ENCODE results near the gene NNAT.
"Not testable (repeated sequence)": the region's sequence is repeated elsewhere in the genome, so short reads cannot be mapped to it uniquely, and the experiment has no call there.

NNAT gene

GRCh38 chr20:37541326-37541725, 20.3 kb downstream of the NNAT start:
- no peak for DNase-seq (ENCODE audit: low spot score)

GRCh38 chr20:37542281-37542680, 21.2 kb downstream of the NNAT start:
- no peak for DNase-seq (ENCODE audit: low spot score)

- DNase-seq (ENCODE audit: low spot score) = no peak
Observed at GRCh38 chr20:37543828-37544227, 22.8 kb downstream of the NNAT start.

GRCh38 chr20:37544386-37544785, 23.3 kb downstream of the NNAT start:
- DNase-seq (ENCODE audit: low spot score) = no peak

GRCh38 chr20:37545516-37545915, 24.5 kb downstream of the NNAT start:
- DNase-seq (ENCODE audit: low spot score) = no peak

- DNase-seq (ENCODE audit: low spot score) = no peak
Observed at GRCh38 chr20:37547912-37548311, 26.9 kb downstream of the NNAT start.

GRCh38 chr20:37550101-37550920, 29.3 kb downstream of the NNAT start:
- not testable (repeated sequence) for DNase-seq (ENCODE audit: low spot score)

GRCh38 chr20:37551660-37552059, 30.6 kb downstream of the NNAT start:
- not testable (repeated sequence) for DNase-seq (ENCODE audit: low spot score)

- DNase-seq (ENCODE audit: low spot score) = no peak
Observed at GRCh38 chr20:37552415-37552814, 31.4 kb downstream of the NNAT start.

- DNase-seq (ENCODE audit: low spot score) = not testable (repeated sequence)
Observed at GRCh38 chr20:37554721-37555298, 33.8 kb downstream of the NNAT start.

GRCh38 chr20:37556538-37556937, 35.5 kb downstream of the NNAT start:
- no peak for DNase-seq (ENCODE audit: low spot score)

- no peak for DNase-seq (ENCODE audit: low spot score)
Observed at GRCh38 chr20:37558306-37558705, 37.3 kb downstream of the NNAT start.

GRCh38 chr20:37558779-37559178, 37.7 kb downstream of the NNAT start:
- no peak for DNase-seq (ENCODE audit: low spot score)

- DNase-seq (ENCODE audit: low spot score) = no peak
Observed at GRCh38 chr20:37559312-37560027, 38.4 kb downstream of the NNAT start.

- DNase-seq (ENCODE audit: low spot score) = no peak
Observed at GRCh38 chr20:37560629-37561028, 39.6 kb downstream of the NNAT start.

GRCh38 chr20:37562695-37563480, 41.8 kb downstream of the NNAT start:
- no peak for DNase-seq (ENCODE audit: low spot score)

GRCh38 chr20:37564016-37564387, 43.0 kb downstream of the NNAT start:
- DNase-seq (ENCODE audit: low spot score) = no peak

- peak; percentile 3 for DNase-seq (ENCODE audit: low spot score)
Observed at GRCh38 chr20:37564388-37565133, 43.5 kb downstream of the NNAT start.

GRCh38 chr20:37565134-37565811, 44.2 kb downstream of the NNAT start:
- no peak for DNase-seq (ENCODE audit: low spot score)

GRCh38 chr20:37566590-37567330, 45.7 kb downstream of the NNAT start:
- no peak for DNase-seq (ENCODE audit: low spot score)

All from CD4-positive, alpha-beta T cell treated with Interleukin-6 at 100 ng/mL for 8 hours (primary cell).